Measurements from ENCODE around the gene ARRB1.
"Not testable (repeated sequence)": the region's sequence is repeated elsewhere in the genome, so short reads cannot be mapped to it uniquely, and the experiment has no call there.

The ARRB1 gene

GRCh38 chr11:75276186-75276585, 75.3 kb downstream of the ARRB1 start:
- peaks cover 47% of the 10 kb centered on the region for H3K36me3 ChIP-seq

GRCh38 chr11:75275581-75275980, 75.9 kb downstream of the ARRB1 start:
- peaks cover 41% of the 10 kb centered on the region for H3K36me3 ChIP-seq
- H3K27me3 ChIP-seq: no peaks in the 10 kb centered on the region
- peaks cover 57 to 64% of the 10 kb centered on the region in 2 experiments for H3K4me1 ChIP-seq (ENCODE audit: control insufficient read depth in 1 of 2, insufficient read depth in 1 of 2, low read depth in 1 of 2, low read length in 1 of 2)
- H3K27ac ChIP-seq: peak overlapping the region; percentile 92
- no peak for TF ChIP-seq CTCF (IDR thresholded peaks at IDR 0.05)
- no peaks in the 10 kb centered on the region for H3K9me3 ChIP-seq
- peak overlapping the region; percentile 42 to 55 for H3K4me3 ChIP-seq (ENCODE audit: low read depth in 1 of 2, low read length in 1 of 2)

More at GRCh38 chr11:75276186-75276585, 75.3 kb downstream of the ARRB1 start:
- peak overlapping the region in 1 of 2 experiments; percentile 42 for H3K4me3 ChIP-seq (ENCODE audit: low read depth in 1 of 2, low read length in 1 of 2)
- H3K9me3 ChIP-seq: no peaks in the 10 kb centered on the region
- peak overlapping the region; percentile 92 for H3K27ac ChIP-seq
- TF ChIP-seq CTCF (IDR thresholded peaks at IDR 0.05): no peak
- H3K27me3 ChIP-seq: no peaks in the 10 kb centered on the region
- peaks cover 55 to 64% of the 10 kb centered on the region in 2 experiments for H3K4me1 ChIP-seq (ENCODE audit: control insufficient read depth in 1 of 2, insufficient read depth in 1 of 2, low read depth in 1 of 2, low read length in 1 of 2)

- peak overlapping the region; percentile 92 for H3K27ac ChIP-seq
- peak overlapping the region in 1 of 2 experiments; percentile 42 for H3K4me3 ChIP-seq (ENCODE audit: low read depth in 1 of 2, low read length in 1 of 2)
- not testable (repeated sequence) for H3K9me3 ChIP-seq, H3K27me3 ChIP-seq
- peaks cover 57% of the 10 kb centered on the region in 2 experiments for H3K4me1 ChIP-seq (ENCODE audit: control insufficient read depth in 1 of 2, insufficient read depth in 1 of 2, low read depth in 1 of 2, low read length in 1 of 2)
- peaks cover 35% of the 10 kb centered on the region for H3K36me3 ChIP-seq
These were observed 76.7 kb downstream of the ARRB1 start for GRCh38 chr11:75274716-75275115.

GRCh38 chr11:75273411-75274391, 77.8 kb downstream of the ARRB1 start:
- Histone ChIP-seq H3K4me3 (ENCODE audit: low read depth in 1 of 2, low read length in 1 of 2) (peak overlapping the region in 1 of 2 experiments; percentile 9), H3K36me3 (peaks cover 34% of the 10 kb centered on the region), H3K27me3 (no peaks in the 10 kb centered on the region), H3K27ac (peak overlapping the region; percentile 92), H3K9me3 (no peaks in the 10 kb centered on the region), H3K4me1 (ENCODE audit: control insufficient read depth in 1 of 2, insufficient read depth in 1 of 2, low read depth in 1 of 2, low read length in 1 of 2) (peaks cover 57% of the 10 kb centered on the region in 2 experiments)
- TF ChIP-seq CTCF (IDR thresholded peaks at IDR 0.05): no peak

- Histone ChIP-seq H3K4me1 (ENCODE audit: control insufficient read depth in 1 of 2, insufficient read depth in 1 of 2, low read depth in 1 of 2, low read length in 1 of 2) (peaks cover 57% of the 10 kb centered on the region in 2 experiments), H3K27me3 (no peaks in the 10 kb centered on the region), H3K9me3 (no peaks in the 10 kb centered on the region), H3K4me3 (ENCODE audit: low read depth in 1 of 2, low read length in 1 of 2) (peak overlapping the region in 1 of 2 experiments; percentile 9), H3K27ac (peak overlapping the region; percentile 92), H3K36me3 (peaks cover 31% of the 10 kb centered on the region)
- TF ChIP-seq CTCF (IDR thresholded peaks at IDR 0.05): no peak
These were observed 78.6 kb downstream of the ARRB1 start for GRCh38 chr11:75272821-75273301.

GRCh38 chr11:75272391-75272790, 79.1 kb downstream of the ARRB1 start:
- no peak for TF ChIP-seq CTCF (IDR thresholded peaks at IDR 0.05)
- Histone ChIP-seq H3K36me3 (peaks cover 31% of the 10 kb centered on the region), H3K27ac (peak overlapping the region; percentile 92), H3K27me3 (no peaks in the 10 kb centered on the region), H3K9me3 (no peaks in the 10 kb centered on the region), H3K4me3 (ENCODE audit: low read depth in 1 of 2, low read length in 1 of 2) (peak overlapping the region in 1 of 2 experiments; percentile 9), H3K4me1 (ENCODE audit: control insufficient read depth in 1 of 2, insufficient read depth in 1 of 2, low read depth in 1 of 2, low read length in 1 of 2) (peaks cover 57% of the 10 kb centered on the region in 2 experiments)
